Sigmoid colon (tissue), 7 donors: Measurements from ENCODE around the gene SLC25A41. TPM values are rescaled to one million over a fixed set of nuclear protein-coding genes. Genes with fewer than 3 reads are reported as not detected.

Source experiments
- DNase-seq: peaks from one replicate; pipeline ENCODE4 v3.0.0-alpha.2; 2019
- H3K27ac ChIP-seq, 4 donors: fragments of 200-600 bp; sonication (generic); one replicate each; pipeline ENCODE4 v1.5.1; 2016 to 2019; ENCODE audit warnings: mild to moderate bottlenecking in 1 of 4
- H3K27me3 ChIP-seq, 3 donors: fragments of 200-600 bp; sonication (generic); one replicate each; pipeline ENCODE4 v1.5.1; 2019; ENCODE audit warnings: mild to moderate bottlenecking in 1 of 3
- H3K36me3 ChIP-seq, 4 donors: fragments of 200-600 bp; sonication (generic); one replicate each; pipeline ENCODE4 v1.5.1; 2016 to 2019
- H3K4me1 ChIP-seq, 4 donors: fragments of 200-600 bp; sonication (generic); one replicate each; pipeline ENCODE4 v1.5.1; 2017 to 2019
- H3K4me3 ChIP-seq, 4 donors: fragments of 200-600 bp; sonication (generic); one replicate each; pipeline ENCODE4 v1.5.1; 2017 to 2019; ENCODE audit warnings: mild to moderate bottlenecking in 2 of 4, moderate library complexity in 1 of 4
- H3K9me3 ChIP-seq, 4 donors: fragments of 200-600 bp in 3 of 4; sonication (generic) in 3 of 4; one replicate each; pipeline versions ENCODE4 v1.5.1 to v1.6.1; 2013 to 2019
- EP300 ChIP-seq, 4 donors: sonication (generic); formaldehyde crosslinking; IDR thresholded peaks; one replicate each; pipeline ENCODE4 v1.6.1; 2017; ENCODE audit warnings: antibody characterized with exemption in 4 of 4
- POLR2A ChIP-seq, 2 donors: fragments of 450-650 bp; IDR thresholded peaks; one replicate each; pipeline ENCODE4 v1.6.1; 2016; ENCODE audit warnings: antibody characterized with exemption in 2 of 2, mild to moderate bottlenecking in 2 of 2, moderate library complexity in 2 of 2
- POLR2AphosphoS5 ChIP-seq, 4 donors: sonication (generic); formaldehyde crosslinking; IDR thresholded peaks; one replicate each; pipeline ENCODE4 v1.6.1; 2017; ENCODE audit warnings: antibody characterized with exemption in 4 of 4
- WGBS, 2 donors: extraction: QIAGEN DNeasy Blood & Tissue Kit; methylation state at CpG; one replicate each; pipeline ENCODE4 v1.1.7; 2013; 5-methylcytosine and 5-hydroxymethylcytosine counted together
- intact Hi-C: fragments of 100-400 bp; cut with DNase I; formaldehyde crosslinking; loops from one replicate; pipeline ENCODE4 v1.15.1; 2023
- polyA plus RNA-seq, 3 donors: library from polyadenylated mRNA; stranded (reverse); fragments of 200-250 nt; gene quantifications; one replicate each; pipeline ENCODE4 v1.2.3, GENCODE V29; 2013
- total RNA-seq, 4 donors: library from RNA; depleted of rRNA; stranded (reverse); fragments of >200 nt; gene quantifications; one replicate each; pipeline ENCODE4 v1.1.0, GENCODE V29; 2016
- TF ChIP-seq, protein P1 (sequence below), 4 experiments: fragments of 450-650 bp in 3 of 4; fragments of 200-600 bp in 1 of 4; IDR thresholded peaks; one replicate each; pipeline ENCODE4 v1.5.1; 2016 to 2019; ENCODE audit warnings: antibody characterized with exemption in 4 of 4, mild to moderate bottlenecking in 3 of 4, moderate library complexity in 2 of 4
- donor health status: healthy with polysubstance abuse.
- donor health status: Bipolar disorder and iron deficiency.
- donor health status: healthy.

Gene SLC25A41
- total and polyA plus RNA-seq, 7 donors: 0.60 to 1.4 (median 1.1) TPM; not detected in 2

DNA sequence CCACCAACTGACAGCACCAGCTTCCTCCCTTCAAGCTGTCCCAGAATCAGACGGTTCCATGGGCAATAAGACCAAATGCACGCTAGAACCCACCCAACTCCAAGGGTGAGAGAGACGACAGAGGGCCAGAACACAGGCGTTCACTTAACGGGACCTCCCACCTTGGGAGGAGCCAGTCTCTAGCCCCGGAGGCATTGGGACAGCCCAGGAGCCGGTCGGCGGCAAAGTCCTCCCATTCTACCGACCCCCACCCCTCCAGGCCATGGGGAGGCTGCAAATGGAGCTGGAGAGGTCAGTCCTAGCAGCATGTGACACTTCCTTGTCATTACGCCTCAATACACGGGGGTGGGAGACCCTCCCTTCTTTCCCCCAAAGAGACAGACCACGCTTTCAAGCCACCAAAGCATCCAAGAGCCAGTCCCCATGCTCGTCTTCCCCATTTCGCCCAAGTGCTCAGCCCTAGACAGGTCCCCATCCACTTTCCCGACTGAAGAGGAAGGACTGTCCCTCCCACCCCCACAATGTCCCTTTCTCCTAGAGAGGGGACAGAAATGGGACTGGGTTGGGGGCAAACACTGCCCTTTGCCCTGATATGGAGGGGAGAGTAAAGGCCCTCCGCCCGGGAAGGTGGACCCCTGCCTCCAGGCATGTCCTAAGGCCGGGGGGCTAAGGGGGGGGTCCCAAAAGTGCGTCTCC, 9.9 kb downstream of the SLC25A41 start:
- H3K27ac ChIP-seq: peak overlapping the region; percentile 52 to 86 (median 82)
- H3K36me3 ChIP-seq: peaks cover 15 to 34% (median 22%) of the 10 kb centered on the region in 4 donors
- DNase-seq: peak; percentile 67
- TF ChIP-seq POLR2AphosphoS5 (IDR thresholded peaks at IDR 0.05): no peak
- no peak for TF ChIP-seq POLR2A (IDR thresholded peaks at IDR 0.05)
- TF ChIP-seq, protein P1, sequence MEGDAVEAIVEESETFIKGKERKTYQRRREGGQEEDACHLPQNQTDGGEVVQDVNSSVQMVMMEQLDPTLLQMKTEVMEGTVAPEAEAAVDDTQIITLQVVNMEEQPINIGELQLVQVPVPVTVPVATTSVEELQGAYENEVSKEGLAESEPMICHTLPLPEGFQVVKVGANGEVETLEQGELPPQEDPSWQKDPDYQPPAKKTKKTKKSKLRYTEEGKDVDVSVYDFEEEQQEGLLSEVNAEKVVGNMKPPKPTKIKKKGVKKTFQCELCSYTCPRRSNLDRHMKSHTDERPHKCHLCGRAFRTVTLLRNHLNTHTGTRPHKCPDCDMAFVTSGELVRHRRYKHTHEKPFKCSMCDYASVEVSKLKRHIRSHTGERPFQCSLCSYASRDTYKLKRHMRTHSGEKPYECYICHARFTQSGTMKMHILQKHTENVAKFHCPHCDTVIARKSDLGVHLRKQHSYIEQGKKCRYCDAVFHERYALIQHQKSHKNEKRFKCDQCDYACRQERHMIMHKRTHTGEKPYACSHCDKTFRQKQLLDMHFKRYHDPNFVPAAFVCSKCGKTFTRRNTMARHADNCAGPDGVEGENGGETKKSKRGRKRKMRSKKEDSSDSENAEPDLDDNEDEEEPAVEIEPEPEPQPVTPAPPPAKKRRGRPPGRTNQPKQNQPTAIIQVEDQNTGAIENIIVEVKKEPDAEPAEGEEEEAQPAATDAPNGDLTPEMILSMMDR (IDR thresholded peaks at IDR 0.05): no peak
- TF ChIP-seq EP300 (IDR thresholded peaks at IDR 0.05): no peak
- intact Hi-C loops: loop anchor here (1.0 kb wide), 1 partner anchor 30 kb away; the partner anchor contains the start of gene GTF2F1
- H3K27me3 ChIP-seq: no peaks in the 10 kb centered on the region
- H3K4me1 ChIP-seq: peaks cover 4 to 38% (median 30%) of the 10 kb centered on the region in 4 donors
- no peaks in the 10 kb centered on the region for H3K9me3 ChIP-seq
- WGBS, 2 donors: 1% methylated on average over 20 of the region's 20 CpGs
- H3K4me3 ChIP-seq: peak overlapping the region; percentile 71 to 85 (median 84)

DNA sequence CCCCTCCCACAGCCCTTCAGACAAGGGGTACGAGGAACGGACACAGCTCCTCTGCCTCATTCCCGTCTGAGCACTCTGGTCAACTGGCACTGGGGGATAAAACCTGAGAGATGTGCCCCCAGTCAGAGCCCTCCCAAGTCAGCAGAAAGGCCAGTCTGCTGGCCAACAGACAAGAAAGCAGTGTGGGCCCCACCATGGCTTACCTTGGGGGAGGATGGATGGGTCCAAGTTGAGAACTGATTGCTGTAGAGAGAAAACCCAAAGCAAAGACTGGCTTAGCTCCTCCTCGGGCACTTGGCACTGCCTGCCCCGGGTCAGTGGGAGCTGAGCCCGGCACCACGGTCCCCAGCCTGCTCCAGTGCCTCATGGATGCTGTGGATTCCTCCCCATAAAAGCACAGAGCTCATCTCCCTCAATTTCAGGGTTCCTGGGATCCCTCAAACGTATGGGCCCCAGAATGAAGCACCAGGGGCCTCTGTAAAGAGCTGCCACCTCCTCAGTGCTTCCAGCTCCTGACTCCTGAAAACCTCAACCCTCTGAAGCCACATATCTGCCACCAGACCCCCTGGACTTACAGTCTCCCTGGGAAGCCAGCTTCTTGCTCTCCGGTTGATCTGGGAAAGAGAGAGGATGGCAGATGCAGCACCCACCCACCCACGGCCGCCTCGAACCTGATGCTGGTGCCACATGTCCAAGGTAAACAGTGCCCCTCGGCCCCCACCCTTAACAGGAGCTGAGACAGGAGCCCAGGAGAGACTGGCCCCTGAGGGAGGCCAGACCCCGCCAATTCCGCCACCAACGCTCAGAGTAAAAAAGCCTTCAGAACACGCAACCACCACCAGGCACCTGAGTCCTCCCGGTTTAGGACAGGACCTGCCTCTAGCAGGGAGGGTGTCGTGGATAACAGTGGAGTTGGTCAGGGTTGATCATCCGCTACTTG, 12.2 kb downstream of the SLC25A41 start:
- Histone ChIP-seq H3K4me1 (peaks cover 4 to 43% (median 30%) of the 10 kb centered on the region in 4 donors), H3K27ac (no peak overlapping the region), H3K36me3 (peaks cover 37 to 57% (median 45%) of the 10 kb centered on the region in 4 donors), H3K9me3 (no peaks in the 10 kb centered on the region), H3K27me3 (no peaks in the 10 kb centered on the region), H3K4me3 (no peak overlapping the region)
- intact Hi-C loops: no loop called here
- TF ChIP-seq, protein P1 (IDR thresholded peaks at IDR 0.05): no peak
- TF ChIP-seq POLR2A (IDR thresholded peaks at IDR 0.05) (no peak), EP300 (IDR thresholded peaks at IDR 0.05) (no peak), POLR2AphosphoS5 (IDR thresholded peaks at IDR 0.05) (no peak)
- no peak for DNase-seq
- 85 to 87% methylated on average over 20 of the region's 20 CpGs for WGBS, 2 donors

DNA sequence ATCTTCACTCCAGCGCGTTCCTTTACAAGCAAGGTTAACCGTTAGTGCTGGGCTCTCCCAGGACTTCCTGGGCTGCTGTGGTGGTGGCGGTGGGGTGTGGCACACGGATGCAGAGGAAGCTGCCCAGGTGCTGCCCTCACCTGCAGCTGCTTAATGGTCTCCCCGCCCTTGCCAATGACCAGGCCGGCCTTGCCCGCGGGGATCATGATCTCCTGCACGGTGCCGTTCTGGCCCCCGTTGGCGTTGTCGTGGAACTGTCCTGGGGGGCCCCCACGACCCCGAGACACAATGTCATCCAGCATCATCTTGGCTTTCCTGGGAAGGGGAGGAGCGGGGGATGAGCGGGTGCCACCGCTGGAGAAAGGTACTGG, 15.0 kb downstream of the SLC25A41 start:
- TF ChIP-seq POLR2A (IDR thresholded peaks at IDR 0.05): no peak
- TF ChIP-seq POLR2AphosphoS5 (IDR thresholded peaks at IDR 0.05): no peak
- TF ChIP-seq, protein P1 (IDR thresholded peaks at IDR 0.05): no peak
- TF ChIP-seq EP300 (IDR thresholded peaks at IDR 0.05): no peak
- peaks cover 0 to 34% (median 33%) of the 10 kb centered on the region in 4 donors for H3K4me1 ChIP-seq
- no peaks in the 10 kb centered on the region for H3K27me3 ChIP-seq
- H3K9me3 ChIP-seq: no peaks in the 10 kb centered on the region
- 65 to 89% methylated on average over 19 of the region's 19 CpGs for WGBS, 2 donors
- H3K4me3 ChIP-seq: no peak overlapping the region
- DNase-seq: no peak
- H3K36me3 ChIP-seq: peaks cover 55 to 82% (median 70%) of the 10 kb centered on the region in 4 donors
- no peak overlapping the region for H3K27ac ChIP-seq
- intact Hi-C loops: no loop called here

DNA sequence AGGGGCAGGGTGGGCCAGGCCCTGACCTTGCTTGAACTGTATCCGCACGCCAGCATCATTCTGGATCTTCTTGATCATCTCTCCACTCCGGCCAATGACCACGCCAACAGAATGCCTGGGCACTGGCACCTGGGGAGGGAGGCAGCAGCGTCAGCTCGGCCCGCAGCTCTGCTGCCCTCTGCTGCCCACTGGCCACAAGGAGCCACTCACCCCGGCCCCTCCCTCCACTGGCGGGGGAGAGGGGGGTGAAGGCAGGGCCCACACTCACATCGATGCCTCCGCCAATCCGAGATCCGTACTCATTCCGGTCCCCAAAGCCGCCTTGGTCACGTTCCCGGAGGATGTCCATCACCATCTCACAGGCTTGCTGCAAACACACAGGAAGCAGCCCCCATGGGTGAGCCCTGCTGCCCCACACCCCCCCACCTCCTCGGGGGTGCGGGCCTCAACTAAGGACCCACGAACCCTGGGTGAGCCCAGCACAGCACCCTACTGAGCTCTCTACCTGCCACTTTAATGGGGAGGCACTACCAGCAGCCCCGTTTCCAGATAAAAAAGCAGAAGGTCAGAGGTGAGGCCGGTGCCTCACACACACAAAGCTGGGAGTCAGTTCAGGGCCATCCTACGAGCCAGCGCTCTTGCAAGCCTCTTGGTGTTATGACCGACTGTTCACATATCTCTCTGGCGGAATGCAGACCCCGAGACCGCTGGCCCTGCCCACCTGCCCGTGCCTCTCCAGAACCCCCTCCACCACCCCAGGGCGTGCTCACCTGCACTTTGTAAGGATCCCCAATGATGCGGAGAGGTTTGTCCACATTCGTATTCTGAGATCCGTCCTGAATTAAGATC, 15.6 kb downstream of the SLC25A41 start:
- Histone ChIP-seq H3K9me3 (no peaks in the 10 kb centered on the region), H3K27ac (no peak overlapping the region), H3K4me3 (no peak overlapping the region), H3K36me3 (peaks cover 55 to 82% (median 70%) of the 10 kb centered on the region in 4 donors), H3K4me1 (peaks cover 0 to 33% (median 27%) of the 10 kb centered on the region in 4 donors), H3K27me3 (no peaks in the 10 kb centered on the region)
- DNase-seq: peak; percentile 68
- 79 to 85% methylated on average over 33 of the region's 33 CpGs for WGBS, 2 donors
- intact Hi-C loops: no loop called here
- TF ChIP-seq, protein P1 (IDR thresholded peaks at IDR 0.05): peak in 1 of 4 experiments; percentile 33
- TF ChIP-seq EP300 (IDR thresholded peaks at IDR 0.05): no peak
